ENCODE data around the gene LECT2. TPM values are rescaled to one million over a fixed set of nuclear protein-coding genes. Genes with fewer than 3 reads are reported as not detected.

The LECT2 gene
- total RNA-seq, 1 donor from 2014 or later = not detected

- no peak for DNase-seq (ENCODE audit: low read depth, low spot score)
Measured at GRCh38 chr5:135978993-135979392, 24.2 kb upstream of the LECT2 start.

GRCh38 chr5:135978212-135978631, 23.4 kb upstream of the LECT2 start:
- no peak for DNase-seq (ENCODE audit: low read depth, low spot score)

- no peak for DNase-seq (ENCODE audit: low read depth, low spot score)
Measured at GRCh38 chr5:135977375-135977928, 22.7 kb upstream of the LECT2 start.

GRCh38 chr5:135976216-135976615, 21.4 kb upstream of the LECT2 start:
- DNase-seq (ENCODE audit: low read depth, low spot score) = no peak

- DNase-seq (ENCODE audit: low read depth, low spot score) = no peak
Measured at GRCh38 chr5:135975122-135975521, 20.3 kb upstream of the LECT2 start.

- DNase-seq (ENCODE audit: low read depth, low spot score) = no peak
Measured at GRCh38 chr5:135974021-135974600, 19.3 kb upstream of the LECT2 start.

- DNase-seq (ENCODE audit: low read depth, low spot score) = no peak
Measured at GRCh38 chr5:135973323-135974020, 18.7 kb upstream of the LECT2 start.

GRCh38 chr5:135971701-135972100, 16.9 kb upstream of the LECT2 start:
- DNase-seq (ENCODE audit: low read depth, low spot score) = no peak

- no peak for DNase-seq (ENCODE audit: low read depth, low spot score)
Measured at GRCh38 chr5:135966790-135967189, 12.0 kb upstream of the LECT2 start.

- no peak for DNase-seq (ENCODE audit: low read depth, low spot score)
Measured at GRCh38 chr5:135966165-135966564, 11.4 kb upstream of the LECT2 start.

GRCh38 chr5:135965504-135965903, 10.7 kb upstream of the LECT2 start:
- no peak for DNase-seq (ENCODE audit: low read depth, low spot score)

GRCh38 chr5:135964670-135965320, 10.0 kb upstream of the LECT2 start:
- DNase-seq (ENCODE audit: low read depth, low spot score) = no peak

- DNase-seq (ENCODE audit: low read depth, low spot score) = no peak
Measured at GRCh38 chr5:135955525-135955924, 742 bp upstream of the LECT2 start.

- DNase-seq (ENCODE audit: low read depth, low spot score) = no peak
Measured at GRCh38 chr5:135953850-135954249, 933 bp downstream of the LECT2 start.

- no peak for DNase-seq (ENCODE audit: low read depth, low spot score)
Measured at GRCh38 chr5:135952683-135953082, 2.1 kb downstream of the LECT2 start.

GRCh38 chr5:135951807-135952206, 3.0 kb downstream of the LECT2 start:
- no peak for DNase-seq (ENCODE audit: low read depth, low spot score)

GRCh38 chr5:135951257-135951656, 3.5 kb downstream of the LECT2 start:
- DNase-seq (ENCODE audit: low read depth, low spot score) = no peak

GRCh38 chr5:135950611-135951010, 4.2 kb downstream of the LECT2 start:
- DNase-seq (ENCODE audit: low read depth, low spot score) = no peak

GRCh38 chr5:135944967-135945560, 9.7 kb downstream of the LECT2 start:
- DNase-seq (ENCODE audit: low read depth, low spot score) = peak; percentile 43

- DNase-seq (ENCODE audit: low read depth, low spot score) = no peak
Measured at GRCh38 chr5:135944564-135944963, 10.2 kb downstream of the LECT2 start.

- DNase-seq (ENCODE audit: low read depth, low spot score) = no peak
Measured at GRCh38 chr5:135942202-135942771, 12.5 kb downstream of the LECT2 start.

- DNase-seq (ENCODE audit: low read depth, low spot score) = no peak
Measured at GRCh38 chr5:135941711-135942110, 13.1 kb downstream of the LECT2 start.

All from pulmonary artery endothelial cell (primary cell).